ENCODE results near the gene MT1F.

DNA sequence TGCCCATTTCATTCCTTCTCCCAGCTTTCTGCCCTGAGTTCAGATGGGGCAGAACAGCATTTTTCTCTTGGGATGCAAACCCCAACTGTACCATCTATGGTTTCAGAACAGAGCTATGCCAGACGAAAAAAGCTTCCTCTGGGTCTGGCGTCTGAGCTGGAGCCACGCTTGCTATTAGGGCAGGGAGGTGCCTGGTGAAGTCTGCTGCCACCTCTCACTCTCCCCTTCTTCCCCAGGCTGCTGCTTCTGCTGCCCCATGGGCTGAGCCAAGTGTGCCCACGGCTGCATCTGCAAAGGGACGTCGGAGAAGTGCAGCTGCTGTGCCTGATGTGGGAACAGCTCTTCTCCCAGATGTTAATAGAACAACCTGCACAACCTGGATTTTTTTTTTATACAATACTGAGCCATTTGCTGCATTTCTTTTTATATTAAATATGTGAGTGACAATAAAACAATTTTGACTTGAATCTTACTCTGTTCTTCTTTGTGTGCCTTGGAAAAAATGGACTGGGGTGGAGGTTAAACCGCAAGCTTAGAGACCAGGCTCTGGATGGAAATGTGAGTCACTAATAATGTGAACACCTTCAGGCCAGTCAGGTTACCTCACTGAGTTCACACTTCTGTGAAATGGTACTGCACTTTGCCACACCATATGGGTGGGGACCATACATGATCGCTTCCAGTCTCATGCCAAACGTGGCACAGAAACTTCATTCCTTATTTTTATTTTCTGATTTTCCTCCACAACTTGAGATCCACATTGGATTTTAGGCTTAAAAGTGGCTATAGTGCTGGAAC lies 20.9 kb upstream of the MT1F start:
- TF ChIP-seq POLR2A (IDR thresholded peaks at IDR 0.05), result no peak
- TF ChIP-seq, protein P1, sequence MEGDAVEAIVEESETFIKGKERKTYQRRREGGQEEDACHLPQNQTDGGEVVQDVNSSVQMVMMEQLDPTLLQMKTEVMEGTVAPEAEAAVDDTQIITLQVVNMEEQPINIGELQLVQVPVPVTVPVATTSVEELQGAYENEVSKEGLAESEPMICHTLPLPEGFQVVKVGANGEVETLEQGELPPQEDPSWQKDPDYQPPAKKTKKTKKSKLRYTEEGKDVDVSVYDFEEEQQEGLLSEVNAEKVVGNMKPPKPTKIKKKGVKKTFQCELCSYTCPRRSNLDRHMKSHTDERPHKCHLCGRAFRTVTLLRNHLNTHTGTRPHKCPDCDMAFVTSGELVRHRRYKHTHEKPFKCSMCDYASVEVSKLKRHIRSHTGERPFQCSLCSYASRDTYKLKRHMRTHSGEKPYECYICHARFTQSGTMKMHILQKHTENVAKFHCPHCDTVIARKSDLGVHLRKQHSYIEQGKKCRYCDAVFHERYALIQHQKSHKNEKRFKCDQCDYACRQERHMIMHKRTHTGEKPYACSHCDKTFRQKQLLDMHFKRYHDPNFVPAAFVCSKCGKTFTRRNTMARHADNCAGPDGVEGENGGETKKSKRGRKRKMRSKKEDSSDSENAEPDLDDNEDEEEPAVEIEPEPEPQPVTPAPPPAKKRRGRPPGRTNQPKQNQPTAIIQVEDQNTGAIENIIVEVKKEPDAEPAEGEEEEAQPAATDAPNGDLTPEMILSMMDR (IDR thresholded peaks at IDR 0.05), result no peak

Measured in right lobe of liver (tissue), 4 donors.